H1 (cell line): ENCODE results near the gene ACVRL1. TPM values are rescaled to one million over a fixed set of nuclear protein-coding genes. Genes with fewer than 3 reads are reported as not detected.
A peak's percentile ranks its signal among the peaks of the same experiment; 100 is the strongest.

Source experiments
- CEBPB ChIP-seq: IDR thresholded peaks from 2 replicates; pipeline ENCODE4 v1.6.1; 2012; ENCODE audit warnings: low read depth, low read length
- EP300 ChIP-seq, 2 experiments: IDR thresholded peaks; 1 replicate in 1 of 2; 2 replicates in 1 of 2; pipeline ENCODE4 v1.6.1; 2011 to 2012; ENCODE audit warnings: low read depth in 2 of 2, low read length in 2 of 2, mild to moderate bottlenecking in 2 of 2, borderline replicate concordance in 1 of 2, inconsistent platforms in 1 of 2, moderate library complexity in 1 of 2
- JUND ChIP-seq: IDR thresholded peaks from 2 replicates; pipeline ENCODE4 v1.6.1; 2011; ENCODE audit warnings: mild to moderate bottlenecking, improper control_type of control experiment, low read length
- MAFK ChIP-seq: IDR thresholded peaks from 2 replicates; pipeline ENCODE4 v1.6.1; 2012; ENCODE audit warnings: low read depth, mild to moderate bottlenecking, improper control_type of control experiment, low read length
- POLR2A ChIP-seq, 2 experiments: IDR thresholded peaks; 1 replicate in 1 of 2; 2 replicates in 1 of 2; pipeline ENCODE4 v1.6.1; 2011; ENCODE audit warnings: low read depth in 2 of 2, low read length in 2 of 2, mild to moderate bottlenecking in 2 of 2; ENCODE audit errors: control extremely low read depth in 1 of 2
- SAP30 ChIP-seq: fragments of 300-600 bp; sonication (generic); IDR thresholded peaks from 2 replicates; pipeline ENCODE4 v1.7.1; 2012; ENCODE audit warnings: low read length, moderate library complexity, mild to moderate bottlenecking, inconsistent platforms; ENCODE audit not compliant: insufficient read depth, insufficient replicate concordance
- SIN3A ChIP-seq, 2 experiments: IDR thresholded peaks in 1 of 2; conservative IDR thresholded peaks in 1 of 2; 2 replicates each; pipeline ENCODE4 v1.6.1; 2011 to 2012; ENCODE audit warnings: low read length in 2 of 2, improper control_type of control experiment in 1 of 2, low read depth in 1 of 2, mild to moderate bottlenecking in 1 of 2
- TAF1 ChIP-seq: IDR thresholded peaks from 2 replicates; pipeline ENCODE4 v1.6.1; 2011; ENCODE audit warnings: mild to moderate bottlenecking, low read depth, low read length
- YY1 ChIP-seq: IDR thresholded peaks from 2 replicates; pipeline ENCODE4 v1.6.1; 2011; ENCODE audit warnings: low read depth, mild to moderate bottlenecking, low read length
- polyA plus RNA-seq, 7 experiments: library from polyadenylated mRNA; depleted of rRNA in 3 of 7; stranded (reverse) in 5 of 7; unstranded in 2 of 7; fragments of >200 nt in 5 of 7; fragments of 200-250 nt in 2 of 7; gene quantifications; 1 replicate in 5 of 7; 2 replicates in 1 of 7; 4 replicates in 1 of 7; pipeline versions ENCODE4 v1.2.1 to v1.2.3, GENCODE V29; 2011 to 2013; ENCODE audit warnings: missing spikeins in 2 of 7, mixed read lengths in 2 of 7
- total RNA-seq: library from RNA; stranded (reverse); fragmentation: NEBNext Ultra II Directional; extraction: Animal tissue kit (Norgen Biotek cat#: 25700); gene quantifications from 2 replicates; pipeline ENCODE4 v1.2.1, GENCODE V29; 2021
- TF ChIP-seq, protein P1 (sequence below): IDR thresholded peaks from 2 replicates; pipeline ENCODE4 v1.6.1; 2012; ENCODE audit warnings: inconsistent platforms
- TF ChIP-seq, protein P2 (sequence below): fragments of 300-600 bp; sonication (generic); IDR thresholded peaks from 2 replicates; pipeline ENCODE4 v1.7.1; 2012; ENCODE audit warnings: low read length, moderate library complexity, mild to moderate bottlenecking, inconsistent platforms; ENCODE audit not compliant: insufficient replicate concordance

Gene ACVRL1
- total and polyA plus RNA-seq, 2 of the 8 experiments (the other 6 are each of a cell fraction or from before 2014, with no cell fraction given): 0.09 to 0.35 TPM

DNA sequence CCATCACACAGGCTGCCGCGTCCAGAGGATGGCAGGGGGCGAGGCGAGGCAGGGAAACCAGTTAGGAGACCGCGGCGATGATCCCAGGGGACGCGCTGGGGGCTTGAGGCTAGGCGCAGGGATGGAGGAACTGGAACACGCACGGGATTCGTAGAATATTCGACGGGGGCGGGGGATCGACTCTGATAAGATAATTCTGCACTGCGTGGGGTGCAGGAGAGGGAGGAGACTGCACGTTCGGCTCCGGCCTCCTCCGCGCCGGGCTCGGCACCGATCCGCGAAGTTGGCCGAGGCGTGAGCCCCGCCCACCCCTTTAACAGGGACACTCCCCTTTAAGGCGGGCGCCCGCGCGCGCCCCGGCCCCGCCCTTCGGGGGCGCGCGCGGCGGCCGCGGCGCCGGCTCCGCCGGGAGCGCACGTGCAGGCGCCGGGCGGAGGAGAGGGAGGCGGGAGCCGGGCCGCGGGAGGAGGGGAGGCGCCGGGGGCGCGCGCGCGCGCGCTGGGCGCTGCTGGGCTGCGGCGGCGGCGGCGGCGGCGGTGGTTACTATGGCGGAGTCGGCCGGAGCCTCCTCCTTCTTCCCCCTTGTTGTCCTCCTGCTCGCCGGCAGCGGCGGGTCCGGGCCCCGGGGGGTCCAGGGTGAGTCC, 44.0 kb downstream of the ACVRL1 start, which contains the start of gene ACVR1B (continued):
- TF ChIP-seq, protein P1, sequence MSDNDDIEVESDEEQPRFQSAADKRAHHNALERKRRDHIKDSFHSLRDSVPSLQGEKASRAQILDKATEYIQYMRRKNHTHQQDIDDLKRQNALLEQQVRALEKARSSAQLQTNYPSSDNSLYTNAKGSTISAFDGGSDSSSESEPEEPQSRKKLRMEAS: peak; percentile 95
- TF ChIP-seq JUND: no peak
- no peak for TF ChIP-seq MAFK
- TF ChIP-seq, protein P2, sequence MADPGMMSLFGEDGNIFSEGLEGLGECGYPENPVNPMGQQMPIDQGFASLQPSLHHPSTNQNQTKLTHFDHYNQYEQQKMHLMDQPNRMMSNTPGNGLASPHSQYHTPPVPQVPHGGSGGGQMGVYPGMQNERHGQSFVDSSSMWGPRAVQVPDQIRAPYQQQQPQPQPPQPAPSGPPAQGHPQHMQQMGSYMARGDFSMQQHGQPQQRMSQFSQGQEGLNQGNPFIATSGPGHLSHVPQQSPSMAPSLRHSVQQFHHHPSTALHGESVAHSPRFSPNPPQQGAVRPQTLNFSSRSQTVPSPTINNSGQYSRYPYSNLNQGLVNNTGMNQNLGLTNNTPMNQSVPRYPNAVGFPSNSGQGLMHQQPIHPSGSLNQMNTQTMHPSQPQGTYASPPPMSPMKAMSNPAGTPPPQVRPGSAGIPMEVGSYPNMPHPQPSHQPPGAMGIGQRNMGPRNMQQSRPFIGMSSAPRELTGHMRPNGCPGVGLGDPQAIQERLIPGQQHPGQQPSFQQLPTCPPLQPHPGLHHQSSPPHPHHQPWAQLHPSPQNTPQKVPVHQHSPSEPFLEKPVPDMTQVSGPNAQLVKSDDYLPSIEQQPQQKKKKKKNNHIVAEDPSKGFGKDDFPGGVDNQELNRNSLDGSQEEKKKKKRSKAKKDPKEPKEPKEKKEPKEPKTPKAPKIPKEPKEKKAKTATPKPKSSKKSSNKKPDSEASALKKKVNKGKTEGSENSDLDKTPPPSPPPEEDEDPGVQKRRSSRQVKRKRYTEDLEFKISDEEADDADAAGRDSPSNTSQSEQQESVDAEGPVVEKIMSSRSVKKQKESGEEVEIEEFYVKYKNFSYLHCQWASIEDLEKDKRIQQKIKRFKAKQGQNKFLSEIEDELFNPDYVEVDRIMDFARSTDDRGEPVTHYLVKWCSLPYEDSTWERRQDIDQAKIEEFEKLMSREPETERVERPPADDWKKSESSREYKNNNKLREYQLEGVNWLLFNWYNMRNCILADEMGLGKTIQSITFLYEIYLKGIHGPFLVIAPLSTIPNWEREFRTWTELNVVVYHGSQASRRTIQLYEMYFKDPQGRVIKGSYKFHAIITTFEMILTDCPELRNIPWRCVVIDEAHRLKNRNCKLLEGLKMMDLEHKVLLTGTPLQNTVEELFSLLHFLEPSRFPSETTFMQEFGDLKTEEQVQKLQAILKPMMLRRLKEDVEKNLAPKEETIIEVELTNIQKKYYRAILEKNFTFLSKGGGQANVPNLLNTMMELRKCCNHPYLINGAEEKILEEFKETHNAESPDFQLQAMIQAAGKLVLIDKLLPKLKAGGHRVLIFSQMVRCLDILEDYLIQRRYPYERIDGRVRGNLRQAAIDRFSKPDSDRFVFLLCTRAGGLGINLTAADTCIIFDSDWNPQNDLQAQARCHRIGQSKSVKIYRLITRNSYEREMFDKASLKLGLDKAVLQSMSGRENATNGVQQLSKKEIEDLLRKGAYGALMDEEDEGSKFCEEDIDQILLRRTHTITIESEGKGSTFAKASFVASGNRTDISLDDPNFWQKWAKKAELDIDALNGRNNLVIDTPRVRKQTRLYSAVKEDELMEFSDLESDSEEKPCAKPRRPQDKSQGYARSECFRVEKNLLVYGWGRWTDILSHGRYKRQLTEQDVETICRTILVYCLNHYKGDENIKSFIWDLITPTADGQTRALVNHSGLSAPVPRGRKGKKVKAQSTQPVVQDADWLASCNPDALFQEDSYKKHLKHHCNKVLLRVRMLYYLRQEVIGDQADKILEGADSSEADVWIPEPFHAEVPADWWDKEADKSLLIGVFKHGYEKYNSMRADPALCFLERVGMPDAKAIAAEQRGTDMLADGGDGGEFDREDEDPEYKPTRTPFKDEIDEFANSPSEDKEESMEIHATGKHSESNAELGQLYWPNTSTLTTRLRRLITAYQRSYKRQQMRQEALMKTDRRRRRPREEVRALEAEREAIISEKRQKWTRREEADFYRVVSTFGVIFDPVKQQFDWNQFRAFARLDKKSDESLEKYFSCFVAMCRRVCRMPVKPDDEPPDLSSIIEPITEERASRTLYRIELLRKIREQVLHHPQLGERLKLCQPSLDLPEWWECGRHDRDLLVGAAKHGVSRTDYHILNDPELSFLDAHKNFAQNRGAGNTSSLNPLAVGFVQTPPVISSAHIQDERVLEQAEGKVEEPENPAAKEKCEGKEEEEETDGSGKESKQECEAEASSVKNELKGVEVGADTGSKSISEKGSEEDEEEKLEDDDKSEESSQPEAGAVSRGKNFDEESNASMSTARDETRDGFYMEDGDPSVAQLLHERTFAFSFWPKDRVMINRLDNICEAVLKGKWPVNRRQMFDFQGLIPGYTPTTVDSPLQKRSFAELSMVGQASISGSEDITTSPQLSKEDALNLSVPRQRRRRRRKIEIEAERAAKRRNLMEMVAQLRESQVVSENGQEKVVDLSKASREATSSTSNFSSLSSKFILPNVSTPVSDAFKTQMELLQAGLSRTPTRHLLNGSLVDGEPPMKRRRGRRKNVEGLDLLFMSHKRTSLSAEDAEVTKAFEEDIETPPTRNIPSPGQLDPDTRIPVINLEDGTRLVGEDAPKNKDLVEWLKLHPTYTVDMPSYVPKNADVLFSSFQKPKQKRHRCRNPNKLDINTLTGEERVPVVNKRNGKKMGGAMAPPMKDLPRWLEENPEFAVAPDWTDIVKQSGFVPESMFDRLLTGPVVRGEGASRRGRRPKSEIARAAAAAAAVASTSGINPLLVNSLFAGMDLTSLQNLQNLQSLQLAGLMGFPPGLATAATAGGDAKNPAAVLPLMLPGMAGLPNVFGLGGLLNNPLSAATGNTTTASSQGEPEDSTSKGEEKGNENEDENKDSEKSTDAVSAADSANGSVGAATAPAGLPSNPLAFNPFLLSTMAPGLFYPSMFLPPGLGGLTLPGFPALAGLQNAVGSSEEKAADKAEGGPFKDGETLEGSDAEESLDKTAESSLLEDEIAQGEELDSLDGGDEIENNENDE: no peak
- TF ChIP-seq SAP30: no peak
- TF ChIP-seq SIN3A (conservative IDR thresholded peaks at IDR 0.05 in 1 of 2, IDR thresholded peaks at IDR 0.05 in 1 of 2; ENCODE audit: low read depth in 1 of 2, low read length in 2 of 2): no peak
- TF ChIP-seq CEBPB: no peak
- TF ChIP-seq EP300 (IDR thresholded peaks at IDR 0.05; ENCODE audit: borderline replicate concordance in 1 of 2, low read depth in 2 of 2, low read length in 2 of 2): no peak
- peak in 1 of 2 experiments; percentile 1; a peak in 1 of 3 replicates for TF ChIP-seq POLR2A (IDR thresholded peaks at IDR 0.05; ENCODE audit: control extremely low read depth in 1 of 2, low read depth in 2 of 2, low read length in 2 of 2)
- no peak for TF ChIP-seq TAF1
- no peak for TF ChIP-seq YY1
